ENCODE measurements around the gene ZMAT5.

DNA sequence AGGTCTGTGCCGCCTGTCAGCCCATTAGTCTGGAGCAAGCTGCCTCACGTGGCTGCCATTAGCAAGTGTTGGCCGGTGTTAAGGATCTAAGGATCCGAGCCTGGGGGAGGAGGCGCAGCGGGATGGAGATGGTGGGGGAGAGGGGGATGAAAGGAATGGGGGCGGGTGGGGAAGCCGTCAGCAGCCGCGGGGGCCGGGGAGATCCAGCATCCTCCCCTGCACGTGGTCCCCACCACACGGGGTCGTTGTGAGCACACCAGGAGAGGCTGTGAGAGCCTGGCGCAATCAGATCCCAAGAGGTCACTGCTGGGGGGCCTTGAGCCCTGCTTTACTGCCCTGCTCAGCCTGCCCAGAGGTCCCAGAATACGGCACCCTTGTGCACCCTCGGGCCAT is 39.7 kb downstream of the ZMAT5 start:
- TF ChIP-seq, protein P1, sequence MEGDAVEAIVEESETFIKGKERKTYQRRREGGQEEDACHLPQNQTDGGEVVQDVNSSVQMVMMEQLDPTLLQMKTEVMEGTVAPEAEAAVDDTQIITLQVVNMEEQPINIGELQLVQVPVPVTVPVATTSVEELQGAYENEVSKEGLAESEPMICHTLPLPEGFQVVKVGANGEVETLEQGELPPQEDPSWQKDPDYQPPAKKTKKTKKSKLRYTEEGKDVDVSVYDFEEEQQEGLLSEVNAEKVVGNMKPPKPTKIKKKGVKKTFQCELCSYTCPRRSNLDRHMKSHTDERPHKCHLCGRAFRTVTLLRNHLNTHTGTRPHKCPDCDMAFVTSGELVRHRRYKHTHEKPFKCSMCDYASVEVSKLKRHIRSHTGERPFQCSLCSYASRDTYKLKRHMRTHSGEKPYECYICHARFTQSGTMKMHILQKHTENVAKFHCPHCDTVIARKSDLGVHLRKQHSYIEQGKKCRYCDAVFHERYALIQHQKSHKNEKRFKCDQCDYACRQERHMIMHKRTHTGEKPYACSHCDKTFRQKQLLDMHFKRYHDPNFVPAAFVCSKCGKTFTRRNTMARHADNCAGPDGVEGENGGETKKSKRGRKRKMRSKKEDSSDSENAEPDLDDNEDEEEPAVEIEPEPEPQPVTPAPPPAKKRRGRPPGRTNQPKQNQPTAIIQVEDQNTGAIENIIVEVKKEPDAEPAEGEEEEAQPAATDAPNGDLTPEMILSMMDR (IDR thresholded peaks at IDR 0.05; ENCODE audit: insufficient read depth, low read length, poor library complexity, severe bottlenecking), result no peak
- TF ChIP-seq EZH2phosphoT487 (conservative IDR thresholded peaks at IDR 0.05; ENCODE audit: low read length), result no peak

Data from SU-DHL-6 (cell line).